SKM-1 treated with dmso at 0.1 percent for 144 hours (cell line): Measurements from ENCODE around the gene FOXI1.
A peak's percentile ranks its signal among the peaks of the same experiment; 100 is the strongest.

Experiments used
- DNase-seq: peaks from one replicate; lab custom pipeline; 2025; ENCODE audit not compliant: unreplicated experiment; lab: John Stamatoyannopoulos, UW

Gene FOXI1

DNA sequence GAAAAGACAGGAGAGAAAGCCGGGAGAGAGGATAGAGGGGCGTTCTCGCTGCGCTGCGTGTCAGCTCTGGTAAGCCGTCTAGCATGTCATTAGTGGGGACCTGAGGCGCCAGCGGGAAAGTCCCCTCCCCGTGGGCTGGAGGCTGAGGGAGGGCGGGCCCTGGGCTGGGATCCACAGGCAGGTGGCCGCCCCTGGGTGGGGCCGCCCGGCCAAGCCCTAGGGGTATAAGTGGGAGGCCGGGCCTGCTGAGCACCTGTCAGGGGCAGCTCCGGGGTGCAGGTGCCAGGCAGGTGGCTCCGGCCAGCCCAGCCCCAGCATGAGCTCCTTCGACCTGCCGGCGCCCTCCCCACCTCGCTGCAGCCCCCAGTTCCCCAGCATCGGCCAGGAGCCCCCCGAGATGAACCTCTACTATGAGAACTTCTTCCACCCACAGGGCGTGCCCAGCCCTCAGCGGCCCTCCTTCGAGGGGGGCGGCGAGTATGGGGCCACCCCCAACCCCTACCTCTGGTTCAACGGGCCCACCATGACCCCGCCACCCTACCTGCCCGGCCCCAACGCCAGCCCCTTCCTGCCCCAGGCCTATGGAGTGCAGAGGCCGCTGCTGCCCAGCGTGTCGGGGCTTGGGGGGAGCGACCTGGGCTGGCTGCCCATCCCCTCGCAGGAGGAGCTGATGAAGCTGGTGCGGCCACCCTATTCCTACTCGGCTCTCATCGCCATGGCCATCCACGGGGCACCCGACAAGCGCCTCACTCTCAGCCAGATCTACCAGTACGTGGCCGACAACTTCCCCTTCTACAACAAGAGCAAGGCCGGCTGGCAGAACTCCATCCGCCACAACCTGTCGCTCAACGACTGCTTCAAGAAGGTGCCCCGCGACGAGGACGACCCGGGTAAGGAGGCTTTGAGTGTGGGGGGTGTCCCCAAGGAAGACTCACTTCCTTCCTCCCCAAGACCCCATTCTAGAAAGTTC, at the start of gene FOXI1:
Gene FOXI1, plus strand, starts transcription at position 256 of the 970 bp plus-strand sequence. Its CDS starts 61 bp downstream, at position 317.
- no peak for DNase-seq

DNA sequence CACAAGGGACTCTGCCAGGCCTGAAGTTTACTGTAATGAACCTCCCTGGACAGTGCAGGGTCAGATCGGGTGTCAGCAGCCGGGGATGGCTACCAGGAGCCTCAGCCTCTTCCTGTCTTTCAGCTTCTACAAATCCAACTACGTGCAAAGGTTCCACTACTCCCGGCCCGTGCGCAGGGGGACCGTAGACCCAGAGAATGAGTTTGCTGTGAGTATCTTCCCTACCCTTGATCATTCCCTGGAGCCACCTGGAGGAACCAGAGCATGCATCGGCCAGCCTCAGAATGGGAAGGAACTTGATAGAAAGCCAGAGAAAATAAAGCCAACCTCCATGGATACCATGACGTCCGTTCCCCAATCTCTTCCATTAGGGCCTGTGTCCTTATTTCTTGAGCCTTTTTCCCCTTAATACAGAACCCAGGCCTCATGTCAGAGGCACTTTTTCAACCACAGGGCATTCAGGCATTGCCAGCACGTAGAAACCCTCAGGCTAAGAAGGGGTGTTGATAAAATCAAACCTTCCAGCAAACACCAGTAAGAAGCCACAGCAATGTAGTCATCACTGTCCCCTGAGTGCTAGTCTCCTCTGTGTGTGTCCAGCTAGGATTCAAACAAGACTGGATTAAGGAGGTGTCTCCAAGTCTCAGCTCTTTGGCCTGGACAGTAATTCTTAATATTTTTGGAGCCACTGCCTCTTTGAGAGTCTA, 49.0 kb upstream of the FOXI1 start:
- no peak for DNase-seq

DNA sequence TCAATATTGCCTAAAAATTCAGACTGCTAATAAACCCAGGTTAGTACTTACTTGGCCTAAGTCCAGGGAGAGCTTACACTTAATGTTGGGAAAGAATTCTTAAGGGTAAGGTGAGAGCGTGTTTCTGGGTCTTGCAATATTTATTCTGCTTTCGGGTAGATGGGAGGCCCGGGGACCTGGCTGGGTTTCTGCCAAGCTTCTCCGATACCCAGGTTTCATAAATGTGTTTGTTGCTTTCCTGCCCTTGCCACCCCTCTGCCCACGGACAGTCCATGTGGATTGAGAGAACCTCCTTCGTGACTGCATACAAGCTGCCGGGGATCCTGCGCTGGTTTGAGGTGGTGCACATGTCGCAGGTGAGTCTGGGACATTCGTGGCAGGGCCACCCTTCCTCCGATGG, 48.4 kb upstream of the FOXI1 start:
- DNase-seq = no peak

DNA sequence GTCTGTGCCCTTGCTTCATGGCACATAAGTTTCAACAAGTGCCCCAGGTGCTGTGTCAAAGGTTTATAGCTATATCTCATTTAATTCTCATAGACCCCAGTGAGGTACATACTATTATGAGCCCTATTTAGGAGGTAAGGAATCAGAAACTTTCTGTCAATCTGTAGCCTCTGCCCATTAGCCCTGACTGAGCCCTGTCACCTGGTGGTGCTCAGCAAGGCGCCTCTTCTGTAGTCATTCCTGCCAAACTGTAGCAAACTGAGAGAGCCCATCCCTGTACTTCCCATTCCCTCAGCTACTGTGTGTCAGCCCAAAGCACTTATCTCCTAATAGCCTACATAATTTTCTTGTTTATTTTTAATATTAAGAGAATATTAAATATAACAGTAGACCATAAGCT, 46.5 kb upstream of the FOXI1 start:
- DNase-seq = no peak

DNA sequence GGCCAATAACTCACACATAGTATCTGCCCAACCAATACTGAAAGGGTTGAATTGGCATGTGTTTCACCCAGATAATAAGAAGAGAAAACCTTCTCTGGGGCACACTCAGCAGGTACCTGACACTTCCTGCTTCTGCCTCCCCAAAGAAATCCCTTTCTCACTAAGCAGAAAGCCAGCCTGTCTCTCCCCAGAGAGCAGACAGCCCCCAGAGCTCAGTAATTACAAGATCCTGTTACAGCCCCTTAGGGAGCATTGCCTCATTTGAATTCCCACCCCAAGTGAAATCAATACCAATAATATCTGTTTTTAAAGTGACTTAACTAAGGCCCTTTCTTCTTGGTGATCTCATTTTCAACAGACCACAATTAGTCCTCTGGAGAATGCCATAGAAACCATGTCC, 38.5 kb upstream of the FOXI1 start:
- DNase-seq = no peak

DNA sequence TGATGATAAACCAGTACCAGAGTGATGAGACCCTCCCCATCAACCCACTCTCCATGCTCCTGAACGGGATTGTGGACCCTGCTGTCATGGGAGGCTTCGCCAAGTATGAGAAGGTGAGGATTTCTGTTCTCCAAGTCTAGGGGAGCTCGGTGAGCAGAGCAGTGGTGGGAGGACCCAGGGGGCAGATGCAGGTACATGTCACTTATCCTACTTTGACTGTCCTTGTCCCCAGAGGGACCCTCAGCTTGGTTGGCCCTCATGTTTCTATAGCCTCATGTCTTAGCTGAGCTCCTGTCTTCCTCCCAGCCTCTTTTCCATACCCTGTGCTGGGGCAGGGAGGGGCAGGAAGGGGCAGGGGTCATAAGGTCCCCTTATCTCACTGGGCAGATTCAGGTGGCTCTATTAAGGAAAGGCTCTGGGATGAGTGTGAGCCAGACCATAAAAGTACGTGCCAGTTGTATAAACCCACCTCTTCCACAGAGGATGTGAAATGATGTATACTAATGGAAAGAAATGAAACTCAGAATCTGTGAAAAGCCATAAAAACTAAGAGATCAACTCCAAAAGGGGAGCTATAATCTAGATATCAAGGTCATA, 38.0 kb upstream of the FOXI1 start:
- DNase-seq = no peak

DNA sequence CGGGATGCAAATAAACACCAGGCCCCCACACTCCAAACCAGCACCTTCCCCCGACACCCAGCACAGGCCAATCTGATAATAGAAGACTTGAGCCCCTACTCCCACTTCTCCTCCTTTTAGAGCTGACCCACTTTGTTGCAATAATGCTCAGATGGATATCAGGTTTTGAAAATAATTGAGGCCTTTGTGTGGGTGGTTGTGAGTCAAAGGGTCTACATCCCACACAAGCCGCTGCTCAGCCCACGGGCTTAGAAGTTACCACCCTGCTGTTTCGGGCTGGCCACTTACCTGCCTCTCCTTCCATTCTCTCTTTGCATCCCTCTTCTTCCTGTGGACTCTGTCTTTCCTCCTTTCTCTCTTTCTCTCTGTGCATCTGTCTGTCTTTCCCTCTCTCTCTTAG, 36.2 kb upstream of the FOXI1 start:
- DNase-seq = no peak

DNA sequence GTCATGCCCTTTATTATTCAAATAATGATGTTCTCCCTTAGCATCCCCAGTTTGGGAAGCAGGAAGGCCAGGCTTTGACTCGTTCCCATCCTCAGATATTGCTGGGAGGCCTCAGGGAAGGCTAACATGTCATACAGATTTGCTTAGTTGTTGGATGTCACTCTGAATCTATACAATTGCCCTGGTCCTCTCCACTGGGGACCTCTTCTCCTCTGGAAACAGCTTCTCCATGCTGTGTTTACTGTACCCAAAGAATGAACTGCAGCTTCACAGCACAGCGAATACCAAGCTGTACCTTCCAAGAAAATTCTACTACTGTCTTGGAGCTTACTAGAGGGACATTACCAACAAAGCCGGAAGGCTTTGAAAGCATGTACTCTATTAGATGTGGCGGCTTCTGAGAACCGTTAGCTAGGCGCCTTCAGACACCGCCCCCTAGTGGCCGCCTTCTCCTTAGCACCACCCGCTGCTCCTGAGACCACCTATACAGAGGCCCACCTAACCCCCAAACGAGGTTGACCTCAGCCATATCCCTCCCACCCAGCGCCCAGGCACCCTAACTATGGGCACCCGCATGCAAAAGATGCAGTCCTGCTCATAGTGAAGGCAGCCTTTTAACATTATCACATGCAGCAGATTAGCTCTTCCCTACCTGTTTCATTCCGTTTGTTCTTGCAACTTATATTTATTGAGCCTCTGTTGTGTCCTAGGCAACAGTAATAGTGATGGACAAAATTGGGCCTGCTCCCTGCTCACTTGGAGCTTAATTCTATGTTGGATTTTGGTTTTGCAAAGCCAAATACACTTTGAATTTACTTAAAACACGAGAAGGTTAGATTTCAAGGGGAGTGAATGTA, 34.9 kb upstream of the FOXI1 start:
- DNase-seq = peak; percentile 2

DNA sequence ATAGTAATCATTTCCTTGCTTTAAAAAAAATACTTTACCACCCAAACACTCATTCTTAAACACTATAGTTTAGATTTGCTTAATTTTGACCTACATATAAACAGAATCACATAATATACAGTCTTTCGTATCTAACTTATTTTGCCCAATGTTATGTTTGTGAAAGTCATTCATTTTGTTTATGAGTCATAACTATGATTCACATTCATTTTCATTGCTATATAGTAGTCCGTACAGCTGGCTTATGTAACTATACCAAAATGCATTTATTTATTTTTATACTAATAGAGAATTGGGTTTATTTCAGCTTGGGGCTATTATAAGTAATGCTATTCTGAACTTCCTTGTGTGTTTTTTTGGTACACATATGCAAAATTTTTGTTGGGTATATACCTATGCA, 33.9 kb upstream of the FOXI1 start:
- no peak for DNase-seq

DNA sequence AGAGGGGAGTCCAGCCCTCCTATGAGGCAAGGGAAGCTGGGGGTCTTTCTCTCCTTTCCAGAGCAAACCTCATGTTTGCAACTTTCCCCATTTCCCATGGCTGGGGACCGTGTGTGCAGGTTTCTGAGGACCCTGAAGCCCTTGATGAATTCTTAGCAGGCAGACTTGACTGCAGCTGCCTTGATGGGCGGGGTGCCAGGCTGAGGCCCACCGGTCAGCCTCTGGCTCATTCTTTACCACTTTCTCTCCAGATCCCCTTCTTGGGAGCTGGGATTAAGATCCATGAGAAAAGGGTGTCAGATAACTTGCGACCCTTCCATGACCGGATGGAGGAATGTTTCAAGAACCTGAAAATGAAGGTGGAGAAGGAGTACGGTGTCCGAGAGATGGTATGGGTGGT, 30.0 kb upstream of the FOXI1 start:
- no peak for DNase-seq

DNA sequence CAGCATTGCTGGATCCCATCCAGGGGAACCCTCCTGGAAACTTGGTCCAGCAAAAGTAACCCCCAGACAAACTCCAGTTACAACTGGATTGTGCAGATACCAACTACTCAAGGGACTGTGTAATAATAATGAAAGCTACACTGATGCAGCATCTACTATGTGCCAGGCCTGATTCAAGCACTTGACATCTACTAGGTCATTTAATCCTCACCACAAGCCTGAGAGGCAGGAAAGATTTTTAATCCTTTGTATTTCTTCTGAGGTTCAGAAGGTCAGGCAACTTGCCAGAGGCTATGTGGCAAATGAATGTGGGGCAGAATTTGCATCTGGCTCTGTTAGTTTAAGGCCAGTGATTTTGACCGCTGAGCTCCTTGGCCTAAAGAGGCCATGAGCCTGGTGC, 29.5 kb upstream of the FOXI1 start:
- no peak for DNase-seq

DNA sequence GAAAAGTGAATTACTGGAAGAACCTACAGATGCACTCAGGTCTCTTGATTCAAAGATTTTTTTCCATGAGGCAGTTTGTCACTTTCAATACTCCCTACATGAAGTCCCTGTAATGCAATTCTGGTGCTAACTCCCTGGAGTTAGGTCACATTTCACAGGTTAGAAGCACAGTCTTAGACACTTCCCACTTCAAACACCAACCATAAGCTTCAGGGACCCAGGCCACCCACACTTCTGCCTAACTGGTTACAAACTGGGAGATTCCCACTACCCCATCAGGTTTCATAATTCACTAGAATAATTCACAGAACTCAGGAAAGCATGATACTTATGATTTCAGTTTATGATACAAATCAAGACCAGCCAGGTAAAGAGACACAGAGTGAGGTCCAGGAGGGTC, 29.0 kb upstream of the FOXI1 start:
- DNase-seq = no peak

DNA sequence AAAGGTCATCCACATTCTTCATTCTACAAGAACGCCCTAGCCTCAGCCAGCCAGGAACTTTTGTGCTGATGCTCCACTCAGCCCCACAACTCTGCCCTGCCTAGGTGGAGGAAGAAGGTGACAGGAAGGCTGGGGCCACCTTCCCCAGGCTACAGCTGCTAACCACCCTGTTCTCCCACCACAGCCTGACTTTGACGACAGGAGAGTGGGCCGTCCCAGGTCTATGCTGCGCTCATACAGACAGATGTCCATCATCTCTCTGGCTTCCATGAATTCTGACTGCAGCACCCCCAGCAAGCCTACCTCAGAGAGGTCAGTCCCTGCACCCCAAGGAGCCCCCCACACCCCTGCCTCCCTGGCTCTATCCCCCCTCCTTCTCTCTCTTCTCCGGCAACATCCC, 28.2 kb upstream of the FOXI1 start:
- no peak for DNase-seq

DNA sequence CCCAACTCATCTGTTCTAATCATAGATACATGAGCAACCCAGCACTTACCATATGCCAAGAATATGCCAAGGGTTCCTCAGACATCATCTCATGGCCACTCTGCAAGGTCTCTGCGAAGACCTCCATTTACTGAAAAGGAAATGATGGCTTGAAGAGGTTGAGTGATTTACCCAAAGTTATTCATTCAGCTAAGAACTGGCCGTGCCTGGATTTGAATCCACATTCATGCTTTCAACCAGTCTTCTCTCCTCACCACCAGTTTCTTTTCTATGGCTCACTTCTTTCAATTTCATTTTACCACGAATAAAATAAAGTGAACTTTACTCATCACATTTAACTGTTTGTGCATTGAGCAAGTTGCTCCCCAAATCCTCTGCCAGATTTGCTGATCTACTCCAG, 27.2 kb upstream of the FOXI1 start:
- no peak for DNase-seq

DNA sequence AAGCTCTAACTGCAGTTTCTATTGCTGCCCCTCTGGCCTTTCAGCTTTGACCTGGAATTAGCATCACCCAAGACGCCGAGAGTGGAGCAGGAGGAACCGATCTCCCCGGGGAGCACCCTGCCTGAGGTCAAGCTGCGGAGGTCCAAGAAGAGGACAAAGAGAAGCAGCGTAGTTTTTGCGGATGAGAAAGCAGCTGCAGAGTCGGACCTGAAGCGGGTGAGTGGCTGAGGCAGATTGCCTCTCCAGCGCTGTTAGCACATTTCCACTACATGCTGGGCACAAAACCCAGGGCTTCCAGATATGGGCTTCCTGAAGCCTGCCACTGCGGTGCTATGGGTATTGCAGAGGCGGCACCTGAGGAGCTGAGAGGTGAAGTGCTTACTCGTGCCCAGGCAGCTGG, 26.8 kb upstream of the FOXI1 start:
- no peak for DNase-seq

DNA sequence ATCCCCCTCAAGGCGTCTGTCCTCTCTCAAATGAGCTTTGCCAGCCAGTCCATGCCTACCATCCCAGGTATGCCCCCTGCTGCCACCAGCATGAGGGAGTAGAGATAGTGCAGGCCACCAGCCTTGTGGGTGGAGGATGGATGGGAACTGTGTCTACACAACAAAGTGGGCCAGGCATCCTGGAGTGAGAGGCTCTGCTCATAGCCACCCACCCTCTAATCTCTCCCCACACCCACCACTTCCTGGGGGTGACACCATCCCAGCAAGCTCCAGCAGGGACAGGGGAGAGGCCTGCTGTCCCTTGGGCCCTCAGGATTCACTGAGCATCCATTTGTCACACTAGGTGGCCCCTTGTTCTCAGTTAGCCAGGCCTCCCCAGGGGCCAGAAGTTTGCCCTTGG, 25.5 kb upstream of the FOXI1 start:
- DNase-seq = no peak

DNA sequence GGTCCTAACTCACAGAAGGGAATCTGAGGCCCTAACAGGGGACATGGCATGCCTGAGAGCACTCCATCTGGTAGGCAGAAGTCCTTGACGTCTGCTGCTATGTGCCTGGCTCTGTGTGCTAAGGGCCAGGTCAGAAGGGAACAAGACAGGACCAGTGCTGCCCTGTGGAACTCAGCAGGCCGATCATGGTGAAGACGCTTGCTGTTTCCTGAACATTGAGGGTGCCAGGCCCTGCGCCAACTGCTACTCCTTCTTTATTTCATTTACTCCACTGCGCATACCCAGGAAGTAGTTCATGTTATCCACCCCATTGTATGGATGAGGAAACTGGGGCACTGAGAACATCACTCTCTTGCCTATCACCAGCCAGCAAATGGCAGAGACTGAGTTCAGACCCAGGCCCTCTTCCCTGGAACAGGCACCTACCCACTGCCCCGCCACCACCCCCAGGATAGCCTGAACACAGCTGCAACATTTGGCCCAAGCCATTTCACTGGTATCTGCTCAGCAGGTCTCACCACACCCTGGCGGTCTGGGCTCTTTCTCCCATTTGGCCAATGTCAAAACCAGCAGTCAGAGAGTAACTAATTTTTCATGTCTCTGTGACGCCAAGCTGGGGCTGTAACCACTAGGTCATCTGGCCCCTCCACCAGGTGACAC, 24.8 kb upstream of the FOXI1 start:
- no peak for DNase-seq

DNA sequence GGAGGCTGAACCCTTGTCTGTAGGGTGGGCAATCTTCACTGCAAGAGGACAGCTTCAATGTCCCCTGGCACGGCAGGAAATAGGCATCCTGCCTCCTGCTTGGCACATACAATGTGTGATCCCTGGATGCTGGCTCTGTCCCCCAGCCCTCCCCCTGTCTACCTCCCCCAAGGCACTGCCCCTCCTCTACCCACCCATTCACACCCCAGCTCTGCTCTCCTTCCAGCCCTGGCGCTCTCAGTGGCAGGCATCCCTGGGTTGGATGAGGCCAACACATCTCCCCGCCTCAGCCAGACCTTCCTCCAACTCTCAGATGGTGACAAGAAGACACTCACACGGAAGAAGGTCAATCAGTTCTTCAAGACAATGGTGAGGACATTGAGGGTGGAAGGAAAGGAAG, 24.1 kb upstream of the FOXI1 start:
- DNase-seq = no peak

DNA sequence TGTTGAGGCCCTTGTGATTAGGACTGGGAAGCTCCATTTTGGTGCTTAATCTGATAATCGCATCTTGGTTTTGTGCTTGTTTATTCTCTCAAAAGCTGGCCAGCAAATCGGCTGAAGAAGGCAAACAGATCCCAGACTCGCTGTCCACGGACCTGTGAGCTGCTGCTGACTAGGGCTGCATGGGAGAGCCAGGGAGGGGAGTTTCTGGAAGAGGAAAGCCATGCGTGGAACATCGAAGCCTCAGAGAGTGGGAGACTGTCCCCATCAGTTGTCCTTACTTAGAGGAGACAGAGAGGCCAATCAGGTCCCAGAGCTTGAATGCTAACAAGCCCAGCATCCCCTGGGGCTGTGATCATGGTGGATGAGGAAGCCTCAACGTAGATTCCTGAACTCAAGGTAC, 23.0 kb upstream of the FOXI1 start:
- no peak for DNase-seq

DNA sequence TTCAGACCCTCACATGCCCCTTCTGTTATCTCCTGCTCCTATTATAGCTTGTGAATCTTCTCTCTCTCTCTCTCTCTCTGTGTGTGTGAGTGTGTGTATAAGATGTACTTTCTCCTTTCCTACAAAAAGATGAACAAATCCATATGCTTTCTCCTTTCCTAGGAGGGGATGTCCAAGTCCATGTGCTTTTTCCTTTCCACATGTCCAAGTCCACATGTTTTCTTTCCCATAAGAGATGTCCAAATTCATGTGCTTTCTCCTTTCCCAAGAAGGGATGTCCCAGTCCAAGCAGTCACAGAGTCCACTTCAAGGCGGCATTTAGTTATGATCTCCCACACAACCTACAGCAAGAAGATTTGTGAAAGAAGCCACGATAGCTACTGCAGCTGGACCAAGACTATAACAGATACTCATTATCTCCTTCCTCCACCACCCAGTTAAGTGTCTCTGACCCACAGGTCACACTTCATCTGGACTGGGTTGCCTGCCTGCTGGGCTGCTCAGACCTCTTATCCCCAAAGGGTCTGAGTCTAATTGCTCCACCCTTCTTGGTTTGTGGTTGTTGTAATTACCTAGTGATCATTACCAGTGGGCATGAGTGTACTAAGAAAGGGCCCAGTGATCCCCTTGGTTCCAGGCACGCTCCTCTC, 18.4 kb upstream of the FOXI1 start:
- DNase-seq = no peak
